ENCODE data around the gene MEG3.

- TF ChIP-seq USF1 (CRISPR knock-in tag; IDR thresholded peaks at IDR 0.05) (no peak), CTCF (IDR thresholded peaks at IDR 0.05) (no peak), E2F5 (CRISPR knock-in tag; IDR thresholded peaks at IDR 0.05) (no peak), NFATC4 (CRISPR knock-in tag; IDR thresholded peaks at IDR 0.05) (no peak), ETV6 (CRISPR knock-in tag; IDR thresholded peaks at IDR 0.05) (no peak), MAX (CRISPR knock-in tag; IDR thresholded peaks at IDR 0.05) (no peak), KAT7 (CRISPR knock-in tag; IDR thresholded peaks at IDR 0.05; ENCODE audit: borderline replicate concordance) (no peak), NR2C2 (CRISPR knock-in tag; IDR thresholded peaks at IDR 0.05) (no peak), ZNF416 (CRISPR knock-in tag; IDR thresholded peaks at IDR 0.05) (no peak), NFYB (CRISPR knock-in tag; conservative IDR thresholded peaks at IDR 0.05; ENCODE audit: low read depth) (no peak), E2F4 (CRISPR knock-in tag; IDR thresholded peaks at IDR 0.05; ENCODE audit: borderline replicate concordance, low read depth) (no peak), HMGXB4 (CRISPR knock-in tag; IDR thresholded peaks at IDR 0.05) (no peak), ZNF512 (CRISPR knock-in tag; IDR thresholded peaks at IDR 0.05; ENCODE audit: borderline replicate concordance) (no peak), AFF4 (CRISPR knock-in tag; IDR thresholded peaks at IDR 0.05; ENCODE audit: borderline replicate concordance) (no peak)
Observed at GRCh38 chr14:100786131-100786530, 39.8 kb upstream of the MEG3 start.
